GM12872 (cell line): ENCODE results near the gene SIGLEC15.

Experiments
- CTCF ChIP-seq: IDR thresholded peaks from 3 replicates; pipeline ENCODE4 v1.5.1; 2011; ENCODE audit warnings: low read depth, mild to moderate bottlenecking, low read length, moderate library complexity; ENCODE audit not compliant: insufficient read depth

Gene SIGLEC15

GRCh38 chr18:45891806-45892205, 66.3 kb downstream of the SIGLEC15 start:
- TF ChIP-seq CTCF: no peak
